Measurements from ENCODE around the gene IFNG-AS1. TPM values are rescaled to one million over a fixed set of nuclear protein-coding genes. Genes with fewer than 3 reads are reported as not detected.

Gene IFNG-AS1
- total RNA-seq, 1 experiment from 2014 or later = not detected

GRCh38 chr12:67988601-67989021 lies 636 bp upstream of the IFNG-AS1 start:
- no TSS peak for BruUV-seq (replicated peaks)
- CTCF ChIA-PET = no interaction called here
- Histone ChIP-seq H3K4me3 (ENCODE audit: low read length) (no peak overlapping the region), H3K4me1 (ENCODE audit: insufficient read depth, low read length) (no peaks in the 10 kb centered on the region), H3F3A (ENCODE audit: low read length, unreplicated experiment) (no peaks in the 10 kb centered on the region), H3K4me2 (ENCODE audit: low read length) (no peak overlapping the region), H3K27me3 (ENCODE audit: low read length) (no peaks in the 10 kb centered on the region), H3K9me2 (replicated peaks; ENCODE audit: low read length) (0 out of 2 replicates have a peak, but pooled peaks cover 1% of the 10 kb centered on the region), H3K79me2 (ENCODE audit: low read length) (no peaks in the 10 kb centered on the region), H3K36me3 (ENCODE audit: low read depth, low read length) (no peaks in the 10 kb centered on the region), H3K27ac (ENCODE audit: low read length) (no peak overlapping the region), H3K9me3 (ENCODE audit: low read length) (no peaks in the 10 kb centered on the region), H4K20me1 (ENCODE audit: low read length) (no peaks in the 10 kb centered on the region), H3K9ac (ENCODE audit: low read length) (no peak overlapping the region), H2AFZ (ENCODE audit: low read length) (no peak overlapping the region)
- no peak for DNase-seq
- intact Hi-C loops (cut with micrococcal nuclease) = no loop called here
- TF ChIP-seq EZH2 (IDR thresholded peaks at IDR 0.05; ENCODE audit: low read length, unreplicated experiment) (no peak), EZH2phosphoT487 (IDR thresholded peaks at IDR 0.05; ENCODE audit: borderline replicate concordance, low read length) (no peak), CTCF (conservative IDR thresholded peaks at IDR 0.05; ENCODE audit: low read depth, low read length) (no peak)
- ATAC-seq = no peak
- POLR2A ChIA-PET (ENCODE audit: unreplicated experiment) = no interaction called here

GRCh38 chr12:67991158-67991557 lies 1.9 kb downstream of the IFNG-AS1 start:
- BruUV-seq (replicated peaks) = no TSS peak
- no peaks in the 10 kb centered on the region for H3F3A ChIP-seq (ENCODE audit: low read length, unreplicated experiment)
- H4K20me1 ChIP-seq (ENCODE audit: low read length) = no peaks in the 10 kb centered on the region
- ATAC-seq (no peak), DNase-seq (no peak)
- H3K27ac ChIP-seq (ENCODE audit: low read length) = no peak overlapping the region
- H3K9ac ChIP-seq (ENCODE audit: low read length) = no peak overlapping the region
- H3K4me3 ChIP-seq (ENCODE audit: low read length) = no peak overlapping the region
- H3K4me1 ChIP-seq (ENCODE audit: insufficient read depth, low read length) = no peaks in the 10 kb centered on the region
- POLR2A ChIA-PET (ENCODE audit: unreplicated experiment) = no interaction called here
- no peaks in the 10 kb centered on the region for H3K27me3 ChIP-seq (ENCODE audit: low read length)
- H3K4me2 ChIP-seq (ENCODE audit: low read length) = no peak overlapping the region
- H3K79me2 ChIP-seq (ENCODE audit: low read length) = no peaks in the 10 kb centered on the region
- H3K36me3 ChIP-seq (ENCODE audit: low read depth, low read length) = no peaks in the 10 kb centered on the region
- no peaks in the 10 kb centered on the region for H3K9me3 ChIP-seq (ENCODE audit: low read length)
- no peak overlapping the region for H2AFZ ChIP-seq (ENCODE audit: low read length)
- CTCF ChIA-PET = no interaction called here
- TF ChIP-seq EZH2phosphoT487 (IDR thresholded peaks at IDR 0.05; ENCODE audit: borderline replicate concordance, low read length) (no peak), CTCF (conservative IDR thresholded peaks at IDR 0.05; ENCODE audit: low read depth, low read length) (no peak)
- intact Hi-C loops (cut with micrococcal nuclease) = no loop called here
- H3K9me2 ChIP-seq (replicated peaks; ENCODE audit: low read length) = no peaks in the 10 kb centered on the region

- TF ChIP-seq EZH2 (IDR thresholded peaks at IDR 0.05; ENCODE audit: low read length, unreplicated experiment) = no peak
- no peak for TF ChIP-seq EZH2phosphoT487 (IDR thresholded peaks at IDR 0.05; ENCODE audit: borderline replicate concordance, low read length)
- TF ChIP-seq CTCF (conservative IDR thresholded peaks at IDR 0.05; ENCODE audit: low read depth, low read length) = no peak
- no TSS peak for BruUV-seq (replicated peaks)
- H3K4me2 ChIP-seq (ENCODE audit: low read length) = 0 out of 2 replicates have a peak overlapping the region, but pooled peaks have one; percentile 8
- H3K9ac ChIP-seq (ENCODE audit: low read length) = no peak overlapping the region
- H3K9me3 ChIP-seq (ENCODE audit: low read length) = no peaks in the 10 kb centered on the region
- POLR2A ChIA-PET (ENCODE audit: unreplicated experiment) = no interaction called here
- H3K4me1 ChIP-seq (ENCODE audit: insufficient read depth, low read length) = no peaks in the 10 kb centered on the region
- no peaks in the 10 kb centered on the region for H3F3A ChIP-seq (ENCODE audit: low read length, unreplicated experiment)
- H2AFZ ChIP-seq (ENCODE audit: low read length) = no peak overlapping the region
- DNase-seq (no peak), ATAC-seq (no peak)
- no peaks in the 10 kb centered on the region for H3K79me2 ChIP-seq (ENCODE audit: low read length)
- intact Hi-C loops (cut with micrococcal nuclease) = no loop called here
- CTCF ChIA-PET = no interaction called here
- H3K27ac ChIP-seq (ENCODE audit: low read length) = no peak overlapping the region
- no peaks in the 10 kb centered on the region for H4K20me1 ChIP-seq (ENCODE audit: low read length)
- H3K27me3 ChIP-seq (ENCODE audit: low read length) = no peaks in the 10 kb centered on the region
- no peaks in the 10 kb centered on the region for H3K9me2 ChIP-seq (replicated peaks; ENCODE audit: low read length)
- H3K4me3 ChIP-seq (ENCODE audit: low read length) = no peak overlapping the region
- H3K36me3 ChIP-seq (ENCODE audit: low read depth, low read length) = no peaks in the 10 kb centered on the region
These were observed 3.9 kb downstream of the IFNG-AS1 start for GRCh38 chr12:67993143-67993542.

All from PC-3 (cell line).